A673 (cell line): ENCODE data around the gene HS3ST5. TPM values are rescaled to one million over a fixed set of nuclear protein-coding genes. Genes with fewer than 3 reads are reported as not detected.

Experiments
- BruUV-seq: library from RNA; stranded (reverse); fragments of 400-500 nt; replicated peaks from 2 replicates; lab custom pipeline; 2021; lab: Mats Ljungman, UMichigan
- CTCF ChIA-PET: fragments of 300-600 bp; sonication (Branson Sonifier 250); formaldehyde crosslinking; loops from one replicate; lab custom pipeline; 2022; ENCODE audit warnings: antibody characterized with exemption; lab: Charles Lee
- POLR2A ChIA-PET: fragments of 300-600 bp; sonication (Branson Sonifier 250); formaldehyde crosslinking; loops from one replicate; lab custom pipeline; 2022; ENCODE audit warnings: antibody characterized with exemption; ENCODE audit not compliant: low non-redundant PET; lab: Charles Lee
- DNase-seq: peaks from one replicate; pipeline ENCODE4 v3.0.0-alpha.2; 2015; ENCODE audit warnings: low spot score
- H3K27ac ChIP-seq: fragments of 200-600 bp; sonication (generic); 2 replicates; pipeline ENCODE4 v1.5.1; 2016; ENCODE audit warnings: mixed run types, low read depth, mild to moderate bottlenecking, mixed read lengths, antibody characterized with exemption, low read length; ENCODE audit not compliant: poor library complexity, severe bottlenecking
- H3K27me3 ChIP-seq: fragments of 200-600 bp; sonication (generic); replicated peaks from 2 replicates; pipeline ENCODE4 v1.6.1; 2017; ENCODE audit warnings: mixed run types, low read depth, mild to moderate bottlenecking, mixed read lengths, antibody characterized with exemption, low read length; ENCODE audit not compliant: insufficient read depth, poor library complexity
- H3K36me3 ChIP-seq: fragments of 200-600 bp; sonication (generic); 2 replicates; pipeline ENCODE4 v1.6.1; 2016; ENCODE audit warnings: mixed run types, mild to moderate bottlenecking, mixed read lengths, antibody characterized with exemption, low read length; ENCODE audit not compliant: insufficient read depth, poor library complexity, severe bottlenecking
- H3K4me1 ChIP-seq: fragments of 200-600 bp; sonication (generic); 2 replicates; pipeline ENCODE4 v1.6.1; 2017; ENCODE audit warnings: mixed run types, mild to moderate bottlenecking, mixed read lengths, antibody characterized with exemption, low read length; ENCODE audit not compliant: insufficient read depth, poor library complexity, severe bottlenecking
- H3K4me3 ChIP-seq: fragments of 200-600 bp; sonication (generic); 2 replicates; pipeline ENCODE4 v1.5.1; 2016; ENCODE audit warnings: low read depth, mixed run types, mild to moderate bottlenecking, mixed read lengths, low read length; ENCODE audit not compliant: poor library complexity, severe bottlenecking
- H3K9me3 ChIP-seq: fragments of 200-600 bp; sonication (generic); 2 replicates; pipeline ENCODE4 v1.6.1; 2016; ENCODE audit warnings: mixed run types, low read depth, mild to moderate bottlenecking, mixed read lengths, antibody characterized with exemption, low read length; ENCODE audit not compliant: poor library complexity, severe bottlenecking
- EZH2 ChIP-seq: fragments of 200-600 bp; sonication (generic); IDR thresholded peaks from 2 replicates; pipeline ENCODE4 v1.6.1; 2017; ENCODE audit warnings: borderline replicate concordance, low read depth, mild to moderate bottlenecking, mixed read lengths, antibody characterized with exemption, low read length; ENCODE audit not compliant: poor library complexity, severe bottlenecking
- intact Hi-C: fragments of 100-400 bp; cut with micrococcal nuclease; formaldehyde crosslinking; loops from one replicate; pipeline ENCODE4 v1.10.0; 2022; ENCODE audit not compliant: unreplicated experiment
- total RNA-seq: library from RNA; stranded (reverse); gene quantifications from 2 replicates; pipeline ENCODE4 v1.2.3, GENCODE V29; 2021
- TF ChIP-seq, protein P1 (sequence below): fragments of 300-800, 200-600 bp; sonication (generic); conservative IDR thresholded peaks from 2 replicates; pipeline ENCODE4 v1.5.1; 2017; ENCODE audit warnings: low read depth, mild to moderate bottlenecking, antibody characterized with exemption, low read length, moderate library complexity, mixed read lengths

The HS3ST5 gene
- total RNA-seq, 1 experiment from 2014 or later = not detected

DNA sequence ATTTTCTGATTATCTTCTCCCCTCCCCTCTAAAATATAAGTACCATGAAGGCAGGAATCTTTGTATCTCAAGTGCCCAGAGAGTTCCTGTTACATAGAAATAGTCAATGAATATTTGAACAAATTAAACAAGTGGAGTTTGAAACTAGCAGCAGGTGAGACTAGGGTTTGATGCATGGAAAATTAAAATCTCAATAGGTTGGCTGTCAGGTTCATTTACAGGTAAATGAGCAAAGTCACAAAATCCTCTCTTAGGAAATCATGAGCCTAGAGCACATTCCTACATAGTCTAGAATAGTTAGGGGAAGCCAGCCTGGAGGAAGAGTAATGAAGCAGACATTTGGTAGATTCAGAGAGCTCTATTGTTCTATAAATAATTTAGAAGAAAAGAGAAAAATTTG lies 140.4 kb downstream of the HS3ST5 start:
- CTCF ChIA-PET = no interaction called here
- BruUV-seq = no TSS peak
- intact Hi-C loops = no loop called here
- Histone ChIP-seq H3K4me3 (no peak overlapping the region), H3K27me3 (peaks cover 4% of the 10 kb centered on the region), H3K9me3 (no peaks in the 10 kb centered on the region), H3K27ac (no peak overlapping the region), H3K36me3 (no peaks in the 10 kb centered on the region), H3K4me1 (no peaks in the 10 kb centered on the region)
- POLR2A ChIA-PET = no interaction called here
- no peak for DNase-seq
- TF ChIP-seq, protein P1, sequence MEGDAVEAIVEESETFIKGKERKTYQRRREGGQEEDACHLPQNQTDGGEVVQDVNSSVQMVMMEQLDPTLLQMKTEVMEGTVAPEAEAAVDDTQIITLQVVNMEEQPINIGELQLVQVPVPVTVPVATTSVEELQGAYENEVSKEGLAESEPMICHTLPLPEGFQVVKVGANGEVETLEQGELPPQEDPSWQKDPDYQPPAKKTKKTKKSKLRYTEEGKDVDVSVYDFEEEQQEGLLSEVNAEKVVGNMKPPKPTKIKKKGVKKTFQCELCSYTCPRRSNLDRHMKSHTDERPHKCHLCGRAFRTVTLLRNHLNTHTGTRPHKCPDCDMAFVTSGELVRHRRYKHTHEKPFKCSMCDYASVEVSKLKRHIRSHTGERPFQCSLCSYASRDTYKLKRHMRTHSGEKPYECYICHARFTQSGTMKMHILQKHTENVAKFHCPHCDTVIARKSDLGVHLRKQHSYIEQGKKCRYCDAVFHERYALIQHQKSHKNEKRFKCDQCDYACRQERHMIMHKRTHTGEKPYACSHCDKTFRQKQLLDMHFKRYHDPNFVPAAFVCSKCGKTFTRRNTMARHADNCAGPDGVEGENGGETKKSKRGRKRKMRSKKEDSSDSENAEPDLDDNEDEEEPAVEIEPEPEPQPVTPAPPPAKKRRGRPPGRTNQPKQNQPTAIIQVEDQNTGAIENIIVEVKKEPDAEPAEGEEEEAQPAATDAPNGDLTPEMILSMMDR = no peak
- TF ChIP-seq EZH2 = no peak

- CTCF ChIA-PET = no interaction called here
- H3K27me3 ChIP-seq = peaks cover 4% of the 10 kb centered on the region
Measured at GRCh38 chr6:114200891-114201290, 141.9 kb downstream of the HS3ST5 start.

DNA sequence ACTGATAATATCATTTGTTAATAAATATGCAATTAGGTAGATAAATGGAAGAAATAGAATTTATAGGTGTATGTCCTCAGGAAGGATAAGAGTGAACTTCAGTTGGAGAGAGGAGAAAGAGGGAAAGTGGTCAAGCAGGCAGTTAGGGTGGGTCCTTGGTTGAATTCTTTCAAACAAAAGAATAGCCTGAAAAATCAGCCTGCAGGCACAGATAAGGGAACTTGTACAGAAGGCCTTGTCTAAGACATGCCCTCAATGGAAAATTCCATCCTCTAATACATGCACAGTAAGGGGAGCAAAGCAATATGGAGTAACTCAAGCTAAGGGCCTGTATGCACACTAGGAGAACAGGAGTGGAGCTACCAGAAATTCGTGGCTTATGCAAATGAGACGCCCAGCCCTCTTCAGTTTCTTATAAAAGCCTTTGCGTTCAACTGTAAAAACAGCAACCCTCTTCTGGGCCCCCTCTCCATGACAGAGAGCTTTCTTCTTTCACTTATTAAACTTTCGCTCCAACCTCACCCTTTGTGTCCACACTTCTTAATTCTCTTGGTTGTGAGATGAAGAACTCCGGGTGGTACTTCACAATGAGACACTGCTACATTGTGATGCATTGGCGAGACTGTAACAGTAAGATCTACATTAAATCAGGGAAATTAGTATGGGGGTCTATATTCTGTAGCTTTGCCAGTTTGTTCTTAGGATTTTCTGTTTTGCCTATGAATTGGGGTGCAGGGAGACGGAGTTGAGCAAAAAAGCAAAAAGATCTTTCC lies 147.0 kb downstream of the HS3ST5 start:
- H3K9me3 ChIP-seq = no peaks in the 10 kb centered on the region
- no peak for DNase-seq
- CTCF ChIA-PET = no interaction called here
- peaks cover 1% of the 10 kb centered on the region for H3K27me3 ChIP-seq
- POLR2A ChIA-PET = no interaction called here
- no peak overlapping the region for H3K4me3 ChIP-seq
- no peaks in the 10 kb centered on the region for H3K4me1 ChIP-seq
- H3K36me3 ChIP-seq = no peaks in the 10 kb centered on the region
- no peak overlapping the region for H3K27ac ChIP-seq
- no TSS peak for BruUV-seq
- intact Hi-C loops = no loop called here
- TF ChIP-seq, protein P1 = no peak
- TF ChIP-seq EZH2 = no peak

More at GRCh38 chr6:114200891-114201290, 141.9 kb downstream of the HS3ST5 start:
- no peaks in the 10 kb centered on the region for H3K4me1 ChIP-seq
- POLR2A ChIA-PET = no interaction called here
- no peaks in the 10 kb centered on the region for H3K9me3 ChIP-seq
- no peak for TF ChIP-seq EZH2
- no peak overlapping the region for H3K27ac ChIP-seq
- no TSS peak for BruUV-seq
- no peak overlapping the region for H3K4me3 ChIP-seq
- H3K36me3 ChIP-seq = no peaks in the 10 kb centered on the region
- intact Hi-C loops = no loop called here
- DNase-seq = no peak

- no TSS peak for BruUV-seq
- no peaks in the 10 kb centered on the region for H3K36me3 ChIP-seq
- H3K27me3 ChIP-seq = peaks cover 3% of the 10 kb centered on the region
- H3K4me3 ChIP-seq = no peak overlapping the region
- DNase-seq = no peak
- H3K27ac ChIP-seq = no peak overlapping the region
- ChIA-PET CTCF (no interaction called here), POLR2A (no interaction called here)
- no peaks in the 10 kb centered on the region for H3K9me3 ChIP-seq
- intact Hi-C loops = no loop called here
- no peaks in the 10 kb centered on the region for H3K4me1 ChIP-seq
- TF ChIP-seq, protein P1 = no peak
- TF ChIP-seq EZH2 = no peak
Measured at GRCh38 chr6:114195027-114195365, 147.8 kb downstream of the HS3ST5 start.
